CD14-positive monocyte (primary cell): ENCODE data around the gene SERBP1. TPM values are rescaled to one million over a fixed set of nuclear protein-coding genes. Genes with fewer than 3 reads are reported as not detected.
A peak's percentile ranks its signal among the peaks of the same experiment; 100 is the strongest.

Experiments
- DNase-seq, 3 donors: peaks; one replicate each; pipeline ENCODE4 v3.0.0-alpha.2; 2011 to 2022
- H2AFZ ChIP-seq: 2 replicates; pipeline ENCODE4 v1.6.0; 2012; ENCODE audit warnings: mild to moderate bottlenecking, low read depth, low read length, inconsistent platforms; ENCODE audit not compliant: insufficient read depth, poor library complexity, severe bottlenecking
- H3K27ac ChIP-seq, 2 donors: 1 replicate in 1 of 2; 2 replicates in 1 of 2; pipeline ENCODE4 v1.5.1; 2012 to 2013; ENCODE audit warnings: low read length in 2 of 2, control low read depth in 1 of 2, inconsistent platforms in 1 of 2, low read depth in 1 of 2, mild to moderate bottlenecking in 1 of 2
- H3K27me3 ChIP-seq, 2 donors: one replicate each; pipeline versions ENCODE4 v1.6.0 to v1.6.1; 2011 to 2013; ENCODE audit warnings: low read length in 2 of 2; ENCODE audit not compliant: control insufficient read depth in 2 of 2, insufficient read depth in 2 of 2
- H3K36me3 ChIP-seq, 2 donors: replicated peaks in 1 of 2; 1 replicate in 1 of 2; 2 replicates in 1 of 2; pipeline versions ENCODE4 v1.5.1 to v1.6.1; 2012 to 2013; ENCODE audit warnings: low read length in 2 of 2, control low read depth in 1 of 2, inconsistent platforms in 1 of 2, mild to moderate bottlenecking in 1 of 2; ENCODE audit not compliant: insufficient read depth in 2 of 2, control insufficient read depth in 1 of 2
- H3K4me1 ChIP-seq, 2 donors: 1 replicate in 1 of 2; 2 replicates in 1 of 2; pipeline versions ENCODE4 v1.5.1 to v1.6.1; 2012 to 2013; ENCODE audit warnings: low read length in 2 of 2, control low read depth in 1 of 2, inconsistent platforms in 1 of 2, mild to moderate bottlenecking in 1 of 2, moderate library complexity in 1 of 2; ENCODE audit not compliant: insufficient read depth in 2 of 2, control insufficient read depth in 1 of 2
- H3K4me2 ChIP-seq: replicated peaks from 2 replicates; pipeline ENCODE3; 2012; ENCODE audit warnings: low read length, moderate library complexity, mild to moderate bottlenecking; ENCODE audit not compliant: poor library complexity, severe bottlenecking; ENCODE audit errors: extremely low read depth
- H3K4me3 ChIP-seq, 3 experiments: fragments of 200-600 bp in 1 of 3; sonication (generic) in 1 of 3; replicated peaks in 1 of 3; 1 replicate in 2 of 3; 2 replicates in 1 of 3; pipeline ENCODE4 v1.5.1; 2011 to 2013; ENCODE audit warnings: low read length in 3 of 3, mild to moderate bottlenecking in 3 of 3, control low read depth in 2 of 3, low read depth in 2 of 3, inconsistent platforms in 1 of 3, moderate library complexity in 1 of 3
- H3K79me2 ChIP-seq: 2 replicates; pipeline ENCODE4 v1.6.0; 2012; ENCODE audit warnings: mild to moderate bottlenecking, control low read depth, inconsistent platforms, low read length, moderate library complexity; ENCODE audit not compliant: insufficient read depth
- H3K9ac ChIP-seq: 2 replicates; pipeline ENCODE4 v1.6.0; 2017; ENCODE audit warnings: low read length, mild to moderate bottlenecking; ENCODE audit not compliant: insufficient read depth, poor library complexity, severe bottlenecking
- H3K9me3 ChIP-seq, 2 donors: replicated peaks in 1 of 2; 1 replicate in 1 of 2; 2 replicates in 1 of 2; pipeline versions ENCODE4 v1.5.1 to v1.6.1; 2012 to 2013; ENCODE audit warnings: low read length in 2 of 2, control low read depth in 1 of 2; ENCODE audit not compliant: control insufficient read depth in 1 of 2, insufficient read depth in 1 of 2
- H4K20me1 ChIP-seq: 2 replicates; pipeline ENCODE4 v1.6.0; 2012; ENCODE audit warnings: mild to moderate bottlenecking, low read length, control low read depth, moderate library complexity; ENCODE audit not compliant: insufficient read depth
- H3K27ac Mint-ChIP-seq, 7 donors: one replicate each; pipeline ENCODE4 v1.8.0; 2020; ENCODE audit warnings: mild to moderate bottlenecking in 7 of 7, mixed read lengths in 7 of 7, moderate library complexity in 6 of 7, inconsistent platforms in 2 of 7
- H3K27me3 Mint-ChIP-seq, 3 donors: one replicate each; pipeline ENCODE4 v1.8.0; 2021 to 2022; ENCODE audit warnings: low read depth in 3 of 3, mild to moderate bottlenecking in 3 of 3, mixed read lengths in 3 of 3, moderate library complexity in 3 of 3, inconsistent platforms in 1 of 3
- H3K36me3 Mint-ChIP-seq, 2 donors: one replicate each; pipeline ENCODE4 v1.8.0; 2020; ENCODE audit warnings: mixed read lengths in 2 of 2, inconsistent platforms in 1 of 2, mild to moderate bottlenecking in 1 of 2
- H3K4me1 Mint-ChIP-seq: one replicate; pipeline ENCODE4 v1.8.0; 2020; ENCODE audit warnings: mild to moderate bottlenecking, mixed read lengths
- H3K4me3 Mint-ChIP-seq, 2 donors: one replicate each; pipeline ENCODE4 v1.8.0; 2020; ENCODE audit warnings: mild to moderate bottlenecking in 2 of 2, mixed read lengths in 2 of 2, moderate library complexity in 1 of 2
- H3K9me3 Mint-ChIP-seq, 7 donors: one replicate each; pipeline ENCODE4 v1.8.0; 2020 to 2022; ENCODE audit warnings: mixed read lengths in 7 of 7, mild to moderate bottlenecking in 6 of 7, moderate library complexity in 6 of 7, inconsistent platforms in 2 of 7
- CTCF ChIP-seq: fragments of 200-600 bp; IDR thresholded peaks from one replicate; pipeline ENCODE4 v1.8.0; 2022; ENCODE audit warnings: antibody characterized with exemption, mild to moderate bottlenecking
- WGBS: methylation state at CpG from one replicate; pipeline ENCODE4 v1.1.5; 2013; ENCODE audit warnings: missing lambda C conversion rate; ENCODE audit not compliant: insufficient coverage; 5-methylcytosine and 5-hydroxymethylcytosine counted together
- intact Hi-C, 2 donors: fragments of 100-400 bp; cut with micrococcal nuclease; formaldehyde crosslinking; loops; one replicate each; pipeline versions ENCODE4 v1.15.0 to v1.15.1; 2023
- polyA plus RNA-seq, 3 donors: library from polyadenylated mRNA; depleted of rRNA in 1 of 3; unstranded in 2 of 3; stranded (reverse) in 1 of 3; fragments of 300-500 nt in 2 of 3; fragments of >200 nt in 1 of 3; fragmentation: Illumina TruSeq in 2 of 3; gene quantifications; 1 replicate in 2 of 3; 2 replicates in 1 of 3; pipeline ENCODE4 v1.2.3, GENCODE V29; 2012 to 2021

The SERBP1 gene
- polyA plus RNA-seq, 3 donors, result 38.2 to 78.8 (median 75.3) TPM

- peaks cover 36% of the 10 kb centered on the region for H3K4me1 Mint-ChIP-seq
- Histone ChIP-seq H3K4me3 (no peak overlapping the region), H2AFZ (no peak overlapping the region), H3K4me1 (peaks cover 19 to 33% of the 10 kb centered on the region in 2 donors), H4K20me1 (no peaks in the 10 kb centered on the region), H3K4me2 (no peak overlapping the region), H3K36me3 (no peaks in the 10 kb centered on the region), H3K27ac (no peak overlapping the region), H3K9ac (no peak overlapping the region), H3K27me3 (no peaks in the 10 kb centered on the region), H3K9me3 (no peaks in the 10 kb centered on the region), H3K79me2 (no peaks in the 10 kb centered on the region)
- no peak for TF ChIP-seq CTCF
- intact Hi-C loops, result loop anchor here (10.0 kb wide), 2 partner anchors 247 to 513 kb away; partner anchors contain the start of genes DNAI4 (in 1 of the 2), GADD45A (in 1 of the 2) and MIER1 (in 1 of the 2)
- WGBS, result 100% methylated on average over 1 of the region's 2 CpGs
- H3K27ac Mint-ChIP-seq, result no peak overlapping the region
- no peak overlapping the region for H3K4me3 Mint-ChIP-seq
- H3K36me3 Mint-ChIP-seq, result no peaks in the 10 kb centered on the region
- H3K9me3 Mint-ChIP-seq, result no peaks in the 10 kb centered on the region
- H3K27me3 Mint-ChIP-seq, result no peaks in the 10 kb centered on the region
- DNase-seq, result no peak
These were observed 7.8 kb upstream of the SERBP1 start for GRCh38 chr1:67437961-67438360.

GRCh38 chr1:67436511-67437055 lies 6.4 kb upstream of the SERBP1 start:
- peak overlapping the region in 2 of 7 donors; percentile 40 to 57 for H3K27ac Mint-ChIP-seq
- intact Hi-C loops, result loop anchor here (10.0 kb wide), 2 partner anchors 248 to 512 kb away; partner anchors contain the start of genes DNAI4 (in 1 of the 2), GADD45A (in 1 of the 2) and MIER1 (in 1 of the 2)
- Histone ChIP-seq H3K27me3 (no peaks in the 10 kb centered on the region), H3K36me3 (no peaks in the 10 kb centered on the region), H3K9me3 (no peaks in the 10 kb centered on the region), H2AFZ (no peak overlapping the region), H4K20me1 (no peaks in the 10 kb centered on the region), H3K79me2 (no peaks in the 10 kb centered on the region), H3K4me1 (peaks cover 19 to 32% of the 10 kb centered on the region in 2 donors), H3K4me3 (no peak overlapping the region), H3K4me2 (no peak overlapping the region), H3K27ac (no peak overlapping the region), H3K9ac (no peak overlapping the region)
- no peaks in the 10 kb centered on the region for H3K27me3 Mint-ChIP-seq
- no peaks in the 10 kb centered on the region for H3K9me3 Mint-ChIP-seq
- no CpG with 5 or more reads among the region's 4 CpGs for WGBS
- peak in 1 of 3 donors; percentile 2 for DNase-seq
- H3K4me3 Mint-ChIP-seq, result no peak overlapping the region
- H3K4me1 Mint-ChIP-seq, result peaks cover 38% of the 10 kb centered on the region
- TF ChIP-seq CTCF, result no peak
- H3K36me3 Mint-ChIP-seq, result no peaks in the 10 kb centered on the region
